PC-9 (cell line): ENCODE data around the gene SESN1. TPM values are rescaled to one million over a fixed set of nuclear protein-coding genes. Genes with fewer than 3 reads are reported as not detected.

Experiments used
- BruUV-seq: library from RNA; stranded (reverse); fragments of 400-500 nt; replicated peaks from 2 replicates; lab custom pipeline; 2021; lab: Mats Ljungman, UMichigan
- CTCF ChIA-PET: fragments of 300-600 bp; sonication (Branson Sonifier 250); formaldehyde crosslinking; loops from one replicate; lab custom pipeline; 2022; ENCODE audit warnings: antibody characterized with exemption; lab: Charles Lee
- POLR2A ChIA-PET: fragments of 300-600 bp; sonication (Branson Sonifier 250); formaldehyde crosslinking; loops from one replicate; lab custom pipeline; 2022; ENCODE audit warnings: antibody characterized with exemption; ENCODE audit not compliant: unreplicated experiment; lab: Charles Lee
- DNase-seq, 2 experiments: peaks; one replicate each; pipeline versions ENCODE4 v3.0.0 to v3.0.0-alpha.2; 2015 to 2022; ENCODE audit warnings: mixed read lengths in 1 of 2
- H2AFZ ChIP-seq: fragments of 200-600 bp; sonication (generic); 2 replicates; pipeline ENCODE4 v1.8.1; 2017; ENCODE audit warnings: antibody characterized with exemption
- H3F3A ChIP-seq: fragments of 200-600 bp; sonication (generic); 2 replicates; pipeline ENCODE4 v1.8.1; 2017; ENCODE audit warnings: antibody characterized with exemption, mild to moderate bottlenecking, low read depth; ENCODE audit not compliant: insufficient read depth
- H3K27ac ChIP-seq: fragments of 200-600 bp; sonication (generic); 2 replicates; pipeline ENCODE4 v1.6.1; 2016; ENCODE audit warnings: mixed run types
- H3K27me3 ChIP-seq: fragments of 200-600 bp; sonication (generic); 2 replicates; pipeline ENCODE4 v1.6.1; 2016; ENCODE audit warnings: low read depth, mixed run types; ENCODE audit not compliant: insufficient read depth
- H3K36me3 ChIP-seq: fragments of 200-600 bp; sonication (generic); 2 replicates; pipeline ENCODE4 v1.6.1; 2016; ENCODE audit warnings: low read depth, mixed run types
- H3K4me1 ChIP-seq: fragments of 200-600 bp; sonication (generic); replicated peaks from 2 replicates; pipeline ENCODE4 v1.6.1; 2016; ENCODE audit warnings: mixed run types; ENCODE audit not compliant: insufficient read depth
- H3K4me2 ChIP-seq: fragments of 200-600 bp; sonication (generic); 2 replicates; pipeline ENCODE4 v1.6.1; 2017; ENCODE audit warnings: mixed run types
- H3K4me3 ChIP-seq: fragments of 200-600 bp; sonication (generic); 2 replicates; pipeline ENCODE4 v1.6.1; 2016; ENCODE audit warnings: mixed run types
- H3K79me2 ChIP-seq: fragments of 200-600 bp; sonication (generic); 2 replicates; pipeline ENCODE4 v1.6.1; 2017; ENCODE audit warnings: low read depth, mixed run types
- H3K9me2 ChIP-seq: fragments of 200-600 bp; sonication (generic); 2 replicates; pipeline ENCODE4 v1.8.1; 2017; ENCODE audit warnings: mild to moderate bottlenecking; ENCODE audit not compliant: insufficient read depth
- H3K9me3 ChIP-seq: fragments of 200-600 bp; sonication (generic); 2 replicates; pipeline ENCODE4 v1.8.1; 2016; ENCODE audit warnings: low read depth; ENCODE audit not compliant: insufficient read depth
- H4K20me1 ChIP-seq: fragments of 200-600 bp; sonication (generic); 2 replicates; pipeline ENCODE4 v1.8.1; 2017; ENCODE audit not compliant: insufficient read depth
- EZH2 ChIP-seq: fragments of 200-600 bp; sonication (generic); IDR thresholded peaks from 2 replicates; pipeline ENCODE4 v1.8.0; 2017; ENCODE audit warnings: antibody characterized with exemption, low read depth
- intact Hi-C: fragments of 100-400 bp; cut with micrococcal nuclease; formaldehyde crosslinking; loops from one replicate; pipeline ENCODE4 v1.10.0; 2022; ENCODE audit not compliant: unreplicated experiment
- total RNA-seq: library from RNA; stranded (reverse); gene quantifications from 2 replicates; pipeline ENCODE4 v1.2.3, GENCODE V29; 2021
- TF ChIP-seq, protein P1 (sequence below): fragments of 200-600 bp; sonication (generic); conservative IDR thresholded peaks from 2 replicates; pipeline ENCODE4 v1.6.1; 2017; ENCODE audit warnings: mixed run types, antibody characterized with exemption, mild to moderate bottlenecking, moderate library complexity

SESN1 gene
- total RNA-seq, 1 experiment from 2014 or later = 6.5 TPM

DNA sequence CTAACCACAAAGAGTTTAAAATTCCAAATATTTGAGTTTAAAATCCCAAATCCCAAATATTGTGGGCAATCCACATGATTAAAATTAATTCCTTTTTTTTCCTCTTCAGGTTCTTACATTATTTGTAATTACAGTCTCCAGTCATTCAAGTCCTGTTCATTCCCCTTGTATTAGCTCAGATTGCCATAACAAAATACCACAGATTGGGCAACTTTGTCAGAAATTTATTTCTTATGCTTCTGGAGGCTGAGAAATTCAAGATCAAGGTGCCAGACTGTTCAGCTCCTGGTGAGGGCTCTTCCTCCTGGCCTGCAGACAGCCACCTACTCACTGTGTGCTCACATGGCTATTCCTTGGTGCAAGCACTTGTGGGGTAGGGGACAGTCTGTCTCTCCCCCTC is 141.0 kb downstream of the SESN1 start:
- H2AFZ ChIP-seq = no peak overlapping the region
- H3K27ac ChIP-seq = no peak overlapping the region
- no peak overlapping the region for H3K4me2 ChIP-seq
- no peak for DNase-seq
- no peaks in the 10 kb centered on the region for H3K9me3 ChIP-seq
- H3K4me3 ChIP-seq = no peak overlapping the region
- peaks cover 5% of the 10 kb centered on the region for H3K4me1 ChIP-seq
- no peaks in the 10 kb centered on the region for H3K36me3 ChIP-seq
- TF ChIP-seq, protein P1, sequence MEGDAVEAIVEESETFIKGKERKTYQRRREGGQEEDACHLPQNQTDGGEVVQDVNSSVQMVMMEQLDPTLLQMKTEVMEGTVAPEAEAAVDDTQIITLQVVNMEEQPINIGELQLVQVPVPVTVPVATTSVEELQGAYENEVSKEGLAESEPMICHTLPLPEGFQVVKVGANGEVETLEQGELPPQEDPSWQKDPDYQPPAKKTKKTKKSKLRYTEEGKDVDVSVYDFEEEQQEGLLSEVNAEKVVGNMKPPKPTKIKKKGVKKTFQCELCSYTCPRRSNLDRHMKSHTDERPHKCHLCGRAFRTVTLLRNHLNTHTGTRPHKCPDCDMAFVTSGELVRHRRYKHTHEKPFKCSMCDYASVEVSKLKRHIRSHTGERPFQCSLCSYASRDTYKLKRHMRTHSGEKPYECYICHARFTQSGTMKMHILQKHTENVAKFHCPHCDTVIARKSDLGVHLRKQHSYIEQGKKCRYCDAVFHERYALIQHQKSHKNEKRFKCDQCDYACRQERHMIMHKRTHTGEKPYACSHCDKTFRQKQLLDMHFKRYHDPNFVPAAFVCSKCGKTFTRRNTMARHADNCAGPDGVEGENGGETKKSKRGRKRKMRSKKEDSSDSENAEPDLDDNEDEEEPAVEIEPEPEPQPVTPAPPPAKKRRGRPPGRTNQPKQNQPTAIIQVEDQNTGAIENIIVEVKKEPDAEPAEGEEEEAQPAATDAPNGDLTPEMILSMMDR = no peak
- ChIA-PET POLR2A (no interaction called here), CTCF (no interaction called here)
- H3K27me3 ChIP-seq = no peaks in the 10 kb centered on the region
- intact Hi-C loops = no loop called here
- no TSS peak for BruUV-seq
- H3K79me2 ChIP-seq = no peaks in the 10 kb centered on the region
- no peaks in the 10 kb centered on the region for H3K9me2 ChIP-seq
- H3F3A ChIP-seq = no peaks in the 10 kb centered on the region; the same call in 1 of the 2 replicates
- H4K20me1 ChIP-seq = no peaks in the 10 kb centered on the region

DNA sequence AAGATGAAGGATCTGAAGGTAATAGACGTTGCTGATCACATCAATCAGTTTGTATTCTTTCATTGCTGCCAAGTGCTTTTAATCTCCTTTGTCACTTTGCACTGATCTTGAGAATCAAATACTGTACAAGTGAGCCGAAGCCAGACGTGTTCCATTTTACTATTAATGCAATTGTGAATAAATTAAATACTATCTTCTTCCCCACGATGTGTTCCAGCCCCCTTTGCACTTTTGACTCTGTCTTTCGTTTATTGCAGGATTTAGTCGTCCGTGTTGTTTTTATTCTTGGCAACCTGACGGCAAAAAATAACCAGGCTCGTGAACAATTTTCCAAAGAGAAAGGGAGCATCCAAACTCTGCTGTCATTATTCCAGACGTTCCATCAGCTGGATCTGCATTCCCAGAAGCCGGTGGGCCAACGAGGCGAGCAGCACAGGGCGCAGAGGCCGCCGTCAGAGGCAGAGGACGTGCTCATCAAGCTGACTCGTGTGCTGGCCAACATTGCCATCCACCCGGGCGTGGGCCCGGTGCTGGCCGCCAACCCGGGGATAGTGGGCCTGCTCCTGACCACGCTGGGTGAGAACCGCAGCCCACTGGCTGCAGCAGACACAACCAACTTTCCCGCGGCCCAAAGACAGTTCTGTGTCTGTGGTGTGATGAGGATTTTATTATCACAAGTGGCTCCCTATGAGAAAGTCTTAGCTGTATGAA is 141.7 kb downstream of the SESN1 start:
- Histone ChIP-seq H3K4me2 (no peak overlapping the region), H3K9me3 (no peaks in the 10 kb centered on the region), H2AFZ (no peak overlapping the region), H3K79me2 (no peaks in the 10 kb centered on the region), H3K27me3 (no peaks in the 10 kb centered on the region), H3K4me1 (peaks cover 12% of the 10 kb centered on the region), H3F3A (peaks cover 7% of the 10 kb centered on the region; the same call in 1 of the 2 replicates), H4K20me1 (no peaks in the 10 kb centered on the region), H3K27ac (no peak overlapping the region), H3K4me3 (no peak overlapping the region), H3K9me2 (no peaks in the 10 kb centered on the region), H3K36me3 (no peaks in the 10 kb centered on the region)
- ChIA-PET POLR2A (no interaction called here), CTCF (no interaction called here)
- DNase-seq = no peak
- intact Hi-C loops = no loop called here
- no TSS peak for BruUV-seq
- no peak for TF ChIP-seq EZH2
- TF ChIP-seq, protein P1 = no peak

DNA sequence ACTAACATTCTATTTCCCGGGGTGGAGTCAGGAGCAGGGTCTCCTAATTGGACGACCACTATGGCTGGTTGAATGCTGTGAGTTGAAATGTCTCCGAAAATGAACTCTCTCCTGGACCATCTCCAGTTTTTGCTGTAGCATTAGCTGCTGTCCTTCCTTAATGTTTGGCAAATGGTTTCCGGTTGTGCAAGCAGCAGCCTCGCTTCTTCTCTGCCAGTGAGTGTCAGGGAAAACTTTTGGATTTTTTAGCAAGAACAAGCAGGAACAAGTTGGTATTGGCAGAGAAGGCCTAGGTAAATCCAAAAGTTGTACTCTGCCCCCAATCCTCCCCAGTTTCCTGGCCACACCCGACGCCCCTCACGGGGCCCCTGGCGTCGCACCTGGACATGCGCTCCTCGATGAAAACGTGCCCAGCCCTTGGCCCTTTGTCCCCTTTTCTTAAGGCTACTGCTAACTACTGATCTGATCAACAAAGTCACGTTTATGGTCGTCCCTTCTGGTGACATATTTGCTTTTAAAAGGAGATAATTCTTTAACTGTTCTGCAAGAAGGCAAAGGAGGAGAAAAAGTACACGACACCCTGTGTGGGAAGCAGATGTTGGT is 143.2 kb downstream of the SESN1 start:
- peaks cover 17% of the 10 kb centered on the region; the same call in 1 of the 2 replicates for H3F3A ChIP-seq
- ChIA-PET CTCF (no interaction called here), POLR2A (interaction anchor here (0.5 kb wide), 1 partner anchor 20 kb away, joined by 4 read pairs; no protein-coding TSS in a partner anchor)
- no peaks in the 10 kb centered on the region for H3K27me3 ChIP-seq
- H3K4me3 ChIP-seq = no peak overlapping the region
- no peak overlapping the region for H3K4me2 ChIP-seq
- no peak overlapping the region for H3K27ac ChIP-seq
- no peaks in the 10 kb centered on the region for H3K79me2 ChIP-seq
- no peaks in the 10 kb centered on the region for H4K20me1 ChIP-seq
- TF ChIP-seq, protein P1 = no peak
- TF ChIP-seq EZH2 = no peak
- DNase-seq = no peak
- no peak overlapping the region for H2AFZ ChIP-seq
- intact Hi-C loops = no loop called here
- H3K4me1 ChIP-seq = peaks cover 25% of the 10 kb centered on the region
- BruUV-seq = no TSS peak
- no peaks in the 10 kb centered on the region for H3K36me3 ChIP-seq
- H3K9me3 ChIP-seq = no peaks in the 10 kb centered on the region
- H3K9me2 ChIP-seq = no peaks in the 10 kb centered on the region
